Activated gamma-delta T cell (primary cell): ENCODE results near the gene ELOB.

Experiments used
- DNase-seq: peaks from one replicate; lab custom pipeline; 2025; lab: John Stamatoyannopoulos, UW

Gene ELOB

GRCh38 chr16:2782583-2783351, 5.7 kb upstream of the ELOB start:
- DNase-seq: no peak

GRCh38 chr16:2779978-2780898, 3.2 kb upstream of the ELOB start:
- no peak for DNase-seq

DNA sequence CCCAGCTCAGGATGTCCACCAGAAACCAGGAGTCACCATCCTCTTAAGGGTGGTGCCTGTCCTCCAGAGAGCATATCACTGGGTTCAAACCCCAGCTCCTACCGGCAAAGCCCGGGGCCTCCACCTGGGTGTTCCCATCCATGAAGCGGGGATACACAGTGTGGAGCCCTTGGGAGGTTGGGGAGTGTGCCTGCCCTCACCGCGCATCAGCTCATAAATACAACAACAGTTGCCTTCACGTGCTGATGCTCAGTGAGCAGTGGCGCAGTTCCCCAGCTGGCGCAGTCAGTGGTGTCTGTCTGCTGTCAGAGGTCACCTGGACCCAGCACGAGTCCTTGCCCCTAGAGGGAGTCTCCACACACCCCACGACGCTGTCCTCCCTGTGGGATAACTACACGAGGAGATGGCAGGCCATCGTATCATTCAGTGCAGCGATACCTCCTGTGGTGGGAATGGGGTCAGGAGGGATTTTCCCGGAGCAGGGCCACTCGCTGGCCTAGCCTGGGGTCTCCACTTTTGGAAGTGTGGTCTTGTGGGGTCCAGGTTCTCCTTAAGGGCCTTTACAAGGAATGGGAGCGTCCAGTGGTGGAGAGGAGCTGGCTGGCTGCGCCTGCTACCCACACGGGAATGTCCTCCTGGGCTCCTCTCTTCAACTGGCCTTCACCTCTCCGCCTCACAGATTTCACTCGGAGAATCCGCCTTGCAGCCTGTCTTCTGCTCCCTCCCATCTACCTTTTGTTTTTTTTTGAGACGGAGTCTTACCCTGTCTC, 2.3 kb upstream of the ELOB start:
- no peak for DNase-seq

GRCh38 chr16:2778630-2778958, 1.5 kb upstream of the ELOB start:
- no peak for DNase-seq

GRCh38 chr16:2777903-2778629, 986 bp upstream of the ELOB start:
- DNase-seq: no peak

- DNase-seq: no peak
Measured at GRCh38 chr16:2776500-2777139, 460 bp downstream of the ELOB start.

GRCh38 chr16:2775765-2776499, 1.1 kb downstream of the ELOB start:
- DNase-seq: no peak

DNA sequence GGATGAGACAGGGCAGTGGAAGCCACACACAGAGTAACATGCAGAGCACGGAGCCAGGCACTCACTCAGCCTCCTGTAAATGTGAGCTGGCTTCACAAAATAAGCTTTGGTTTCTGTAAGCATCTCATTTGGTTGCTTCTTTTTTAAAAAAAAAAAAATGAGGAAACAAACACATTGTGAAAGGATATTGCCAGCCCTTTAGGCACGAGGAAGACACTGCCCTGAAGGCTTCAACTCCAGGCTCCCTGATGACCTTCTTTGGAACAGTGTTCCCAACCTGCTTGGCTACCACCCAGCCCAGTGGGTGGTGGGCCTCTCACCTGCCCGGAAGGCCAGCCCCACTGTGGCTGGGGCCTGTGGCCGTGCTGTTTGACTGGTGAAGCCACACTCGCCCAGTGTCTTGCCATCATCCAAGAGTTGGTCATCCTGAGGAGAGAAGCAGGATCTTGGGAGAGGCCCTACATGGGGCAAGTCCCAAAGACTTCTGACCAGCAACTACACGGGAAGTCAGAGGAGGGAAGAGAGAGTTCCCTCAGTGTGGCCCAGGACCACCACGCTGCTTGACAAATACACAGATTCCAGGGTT, 1.9 kb downstream of the ELOB start:
- DNase-seq: no peak

DNA sequence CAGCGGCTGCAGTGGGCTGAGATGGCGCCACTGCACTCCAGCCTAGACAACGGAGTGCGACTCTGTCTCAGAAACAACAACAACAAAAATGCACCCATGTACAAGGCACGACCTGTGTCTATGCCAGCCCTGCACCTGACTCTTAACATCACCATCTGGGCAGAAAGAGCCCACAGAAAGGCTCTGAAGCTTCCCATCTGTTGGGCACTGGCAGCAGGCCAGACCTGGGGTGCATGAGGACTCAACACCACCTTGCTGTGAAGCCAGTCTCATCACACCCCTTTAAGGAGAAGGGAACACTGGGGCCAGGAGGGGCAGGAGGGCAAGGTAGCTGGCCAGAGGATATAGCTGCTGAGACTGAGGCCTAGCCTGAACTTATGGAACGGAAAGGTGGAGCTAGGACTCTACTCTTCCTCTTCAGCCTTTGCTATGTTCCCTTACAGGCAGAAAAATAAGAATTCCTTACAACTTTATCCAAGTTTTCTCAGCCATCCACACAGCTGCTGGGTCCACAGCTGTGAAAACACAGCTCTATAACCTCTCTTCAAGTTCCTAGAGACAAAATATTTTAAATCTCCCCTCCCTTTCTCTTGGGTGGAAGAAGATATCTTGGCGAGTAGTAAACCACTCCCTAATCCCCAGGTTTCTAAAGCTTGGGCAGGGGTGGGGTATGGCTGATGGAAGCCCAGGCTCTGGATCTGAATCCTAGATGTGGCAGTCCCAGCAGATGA, 2.8 kb downstream of the ELOB start:
- no peak for DNase-seq

- DNase-seq: no peak
Measured at GRCh38 chr16:2773188-2773968, 3.7 kb downstream of the ELOB start.

DNA sequence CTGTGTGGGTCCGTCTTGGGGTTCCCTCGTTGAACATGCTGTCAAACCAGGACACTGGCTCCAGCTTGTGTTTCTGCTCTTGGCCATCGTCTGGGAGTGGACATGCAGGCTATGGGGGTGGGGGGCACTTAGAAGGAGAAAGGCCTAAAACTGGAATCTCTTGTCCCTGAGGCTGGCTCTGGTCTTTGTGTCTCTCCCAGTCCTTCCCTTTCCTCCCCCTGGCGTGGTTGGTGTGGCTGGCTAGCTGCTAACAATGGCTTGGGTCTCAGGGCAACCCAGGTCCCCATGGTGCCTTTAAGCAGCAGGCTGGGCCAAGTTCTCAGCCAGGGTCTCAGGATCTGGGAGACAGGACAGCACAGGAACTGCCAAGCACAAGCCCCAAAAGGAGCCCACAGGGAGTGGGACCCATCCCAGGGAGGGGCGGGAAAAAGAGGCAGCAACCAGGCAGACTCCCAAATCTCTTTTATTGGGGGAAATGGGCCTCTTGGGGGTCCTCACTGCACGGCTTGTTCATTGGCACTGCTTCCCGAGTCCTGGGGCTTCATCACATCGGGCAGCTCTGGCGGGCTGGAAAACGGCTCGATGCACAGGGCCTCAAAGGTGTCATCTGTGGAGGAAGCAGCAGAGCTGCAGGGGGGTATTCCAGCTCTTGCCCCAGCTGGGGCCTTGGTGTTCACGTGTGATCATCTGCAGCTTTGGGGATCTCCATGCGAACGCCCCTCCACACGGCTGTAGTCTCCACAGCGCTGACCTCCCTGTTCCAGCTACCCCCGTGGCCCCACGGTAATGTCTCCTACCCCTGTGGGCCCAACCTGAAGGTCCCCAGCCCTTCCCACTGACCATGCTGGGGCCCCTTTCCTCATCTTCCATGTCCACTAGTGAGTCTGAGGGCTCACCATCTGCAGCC, 5.3 kb downstream of the ELOB start:
- no peak for DNase-seq

- no peak for DNase-seq
Measured at GRCh38 chr16:2770057-2770951, 6.8 kb downstream of the ELOB start.

DNA sequence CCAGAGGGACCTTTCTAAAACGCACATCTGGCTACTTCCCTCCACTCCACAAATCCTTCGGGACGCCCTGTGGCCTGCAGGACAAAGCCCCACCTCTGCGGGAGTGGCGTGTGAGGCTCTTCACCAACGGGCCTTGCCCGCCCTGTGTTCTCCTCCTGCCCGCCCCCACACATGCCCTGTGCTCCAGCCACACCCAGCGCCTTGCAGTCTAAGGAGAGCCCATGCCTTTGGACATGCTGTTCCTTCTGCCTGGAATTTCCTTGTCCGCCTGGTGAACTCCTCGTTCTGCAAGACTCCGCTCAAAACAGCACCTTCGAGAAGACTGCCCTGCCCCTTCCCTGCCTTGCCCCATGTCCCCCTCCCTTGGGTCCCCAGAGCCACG, 7.4 kb downstream of the ELOB start:
- no peak for DNase-seq

DNA sequence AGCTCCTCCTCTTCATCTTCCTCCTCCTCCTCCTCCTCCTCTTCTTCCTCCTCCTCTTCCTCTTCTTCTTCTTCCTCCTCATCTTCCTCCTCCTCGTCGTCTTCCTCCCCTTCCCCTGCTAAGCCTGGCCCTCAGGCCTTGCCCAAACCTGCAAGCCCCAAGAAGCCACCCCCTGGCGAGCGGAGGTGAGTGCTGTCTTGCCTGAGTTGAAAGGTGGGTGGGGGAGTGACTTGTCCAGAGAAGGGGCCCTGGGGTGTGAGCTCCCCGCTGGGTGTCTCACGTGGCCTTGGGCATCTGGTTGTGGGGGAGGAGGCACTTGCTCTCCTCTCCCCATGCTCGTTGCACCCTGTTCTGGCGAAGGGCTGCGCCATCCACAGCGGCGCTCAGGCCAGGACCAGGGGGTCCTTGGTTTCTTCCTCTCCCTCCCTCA, 8.0 kb downstream of the ELOB start:
- DNase-seq: no peak

GRCh38 chr16:2768403-2769089, 8.5 kb downstream of the ELOB start:
- DNase-seq: no peak

- no peak for DNase-seq
Measured at GRCh38 chr16:2767891-2768290, 9.2 kb downstream of the ELOB start.
